H9 (cell line): ENCODE measurements around the gene NRXN3. TPM values are rescaled to one million over a fixed set of nuclear protein-coding genes. Genes with fewer than 3 reads are reported as not detected.

Experiments used
- DNase-seq: peaks from one replicate; pipeline ENCODE4 v3.0.0-alpha.2; 2017
- H2AFZ ChIP-seq: one replicate; pipeline ENCODE4 v1.6.1; 2013; ENCODE audit warnings: mild to moderate bottlenecking, low read length, control low read depth, moderate library complexity
- H2AK5ac ChIP-seq: 2 replicates; pipeline ENCODE4 v1.6.1; 2013; ENCODE audit warnings: low read length, control low read depth, mixed read lengths; ENCODE audit not compliant: insufficient read length
- H2BK120ac ChIP-seq: one replicate; pipeline ENCODE4 v1.6.1; 2013; ENCODE audit warnings: low read depth, mild to moderate bottlenecking, low read length, control low read depth, inconsistent platforms; ENCODE audit not compliant: poor library complexity, severe bottlenecking
- H2BK12ac ChIP-seq: 2 replicates; pipeline ENCODE4 v1.6.1; 2013; ENCODE audit warnings: low read length, control low read depth, mixed read lengths, low read depth; ENCODE audit not compliant: insufficient read length
- H2BK15ac ChIP-seq: 2 replicates; pipeline ENCODE4 v1.6.1; 2013; ENCODE audit warnings: low read depth, low read length, control low read depth
- H2BK20ac ChIP-seq: one replicate; pipeline ENCODE4 v1.6.1; 2013; ENCODE audit warnings: low read depth, mild to moderate bottlenecking, low read length, control low read depth, inconsistent platforms; ENCODE audit not compliant: poor library complexity, severe bottlenecking
- H2BK5ac ChIP-seq: 2 replicates; pipeline ENCODE4 v1.6.1; 2013; ENCODE audit warnings: low read length, control low read depth, mixed read lengths; ENCODE audit not compliant: insufficient read length
- H3K14ac ChIP-seq: 2 replicates; pipeline ENCODE4 v1.6.1; 2013; ENCODE audit warnings: low read length, control low read depth; ENCODE audit not compliant: insufficient read depth
- H3K18ac ChIP-seq: 2 replicates; pipeline ENCODE4 v1.6.1; 2013; ENCODE audit warnings: low read depth, mild to moderate bottlenecking, mixed read lengths, low read length, control low read depth; ENCODE audit not compliant: insufficient read length
- H3K23ac ChIP-seq: 2 replicates; pipeline ENCODE4 v1.6.1; 2013; ENCODE audit warnings: low read length, control low read depth, mixed read lengths, low read depth; ENCODE audit not compliant: insufficient read length
- H3K23me2 ChIP-seq: 2 replicates; pipeline ENCODE4 v1.6.1; 2013; ENCODE audit warnings: low read depth, mild to moderate bottlenecking, mixed read lengths, low read length, control low read depth; ENCODE audit not compliant: insufficient read length, poor library complexity, severe bottlenecking
- H3K27ac ChIP-seq: 2 replicates; pipeline ENCODE4 v1.5.1; 2013; ENCODE audit warnings: low read length, control low read depth, mixed read lengths, low read depth; ENCODE audit not compliant: insufficient read length
- H3K27me3 ChIP-seq: 2 replicates; pipeline ENCODE4 v1.6.1; 2013; ENCODE audit warnings: low read length, control low read depth, inconsistent platforms; ENCODE audit not compliant: insufficient read depth
- H3K4ac ChIP-seq: 2 replicates; pipeline ENCODE4 v1.6.1; 2013; ENCODE audit warnings: low read depth, mild to moderate bottlenecking, control low read depth, inconsistent platforms, low read length, moderate library complexity
- H3K4me1 ChIP-seq: 2 replicates; pipeline ENCODE4 v1.6.1; 2013; ENCODE audit warnings: low read length, control low read depth, inconsistent platforms; ENCODE audit not compliant: insufficient read depth
- H3K4me2 ChIP-seq: 2 replicates; pipeline ENCODE4 v1.6.1; 2013; ENCODE audit warnings: low read length, control low read depth, mixed read lengths; ENCODE audit not compliant: insufficient read length, insufficient read depth
- H3K56ac ChIP-seq: 2 replicates; pipeline ENCODE4 v1.6.1; 2013; ENCODE audit warnings: low read depth, mild to moderate bottlenecking, mixed read lengths, low read length, control low read depth; ENCODE audit not compliant: insufficient read length
- H3K79me1 ChIP-seq: 2 replicates; pipeline ENCODE4 v1.6.1; 2013; ENCODE audit warnings: low read depth, mild to moderate bottlenecking, moderate library complexity, low read length, control low read depth, inconsistent platforms; ENCODE audit not compliant: insufficient read depth, poor library complexity, severe bottlenecking
- H3K79me2 ChIP-seq: 2 replicates; pipeline ENCODE4 v1.6.1; 2013; ENCODE audit warnings: low read length, control low read depth, inconsistent platforms; ENCODE audit not compliant: insufficient read depth
- H3K9ac ChIP-seq: 2 replicates; pipeline ENCODE4 v1.6.1; 2013; ENCODE audit warnings: low read length, control low read depth, mixed read lengths; ENCODE audit not compliant: insufficient read length; ENCODE audit errors: extremely low read depth
- H3K9me3 ChIP-seq: one replicate; pipeline ENCODE4 v1.6.1; 2013; ENCODE audit warnings: low read depth, low read length, inconsistent platforms; ENCODE audit not compliant: control insufficient read depth
- H3T11ph ChIP-seq: one replicate; pipeline ENCODE4 v1.6.1; 2013; ENCODE audit warnings: mild to moderate bottlenecking, low read length, control low read depth, inconsistent platforms
- H4K20me1 ChIP-seq: one replicate; pipeline ENCODE4 v1.6.1; 2013; ENCODE audit not compliant: control insufficient read depth, insufficient read length, insufficient read depth
- H4K5ac ChIP-seq: 2 replicates; pipeline ENCODE4 v1.6.1; 2013; ENCODE audit warnings: low read depth, mild to moderate bottlenecking, mixed read lengths, low read length, control low read depth; ENCODE audit not compliant: insufficient read length
- H4K8ac ChIP-seq: replicated peaks from 2 replicates; pipeline ENCODE4 v1.6.1; 2013; ENCODE audit warnings: low read length, control low read depth, mixed read lengths, low read depth; ENCODE audit not compliant: insufficient read length
- H4K91ac ChIP-seq: 2 replicates; pipeline ENCODE4 v1.6.1; 2013; ENCODE audit warnings: low read depth, mild to moderate bottlenecking, moderate library complexity, mixed read lengths, low read length, control low read depth; ENCODE audit not compliant: insufficient read length
- H3K27ac Mint-ChIP-seq, 3 experiments: 2 replicates in 2 of 3; 3 replicates in 1 of 3; pipeline ENCODE4 v1.8.0; 2020 to 2021; ENCODE audit warnings: mixed read lengths in 3 of 3, mild to moderate bottlenecking in 1 of 3, moderate library complexity in 1 of 3
- H3K27me3 Mint-ChIP-seq: 2 replicates; pipeline ENCODE4 v1.8.0; 2021; ENCODE audit warnings: low read depth, mild to moderate bottlenecking, moderate library complexity, mixed read lengths
- H3K36me3 Mint-ChIP-seq, 3 experiments: 2 replicates in 2 of 3; 3 replicates in 1 of 3; pipeline ENCODE4 v1.8.0; 2020 to 2021; ENCODE audit warnings: low read depth in 3 of 3, mixed read lengths in 3 of 3; ENCODE audit not compliant: insufficient read depth in 1 of 3
- H3K4me1 Mint-ChIP-seq, 2 experiments: 2 replicates each; pipeline ENCODE4 v1.8.0; 2020; ENCODE audit warnings: mixed read lengths in 2 of 2
- H3K4me3 Mint-ChIP-seq, 2 experiments: 2 replicates in 1 of 2; 3 replicates in 1 of 2; pipeline ENCODE4 v1.8.0; 2020 to 2021; ENCODE audit warnings: mild to moderate bottlenecking in 2 of 2, mixed read lengths in 2 of 2, moderate library complexity in 1 of 2
- H3K9me3 Mint-ChIP-seq, 2 experiments: 2 replicates in 1 of 2; 3 replicates in 1 of 2; pipeline ENCODE4 v1.8.0; 2020; ENCODE audit warnings: mild to moderate bottlenecking in 2 of 2, mixed read lengths in 2 of 2, moderate library complexity in 1 of 2
- WGBS: extraction: QIAGEN DNeasy Blood & Tissue Kit; methylation state at CpG from one replicate; pipeline ENCODE4 v1.1.7; 2013; ENCODE audit warnings: missing lambda C conversion rate, low lambda C conversion rate, mixed read lengths; ENCODE audit not compliant: insufficient read length; ENCODE audit errors: extremely low coverage; 5-methylcytosine and 5-hydroxymethylcytosine counted together
- total RNA-seq: library from RNA; stranded (reverse); gene quantifications from 2 replicates; pipeline ENCODE4 v1.2.1, GENCODE V29; 2021
- TF ChIP-seq, protein P1 (sequence below): fragments of 200-600 bp; sonication (generic); conservative IDR thresholded peaks from 3 replicates; pipeline ENCODE4 v1.8.0; 2021; ENCODE audit warnings: antibody characterized with exemption, mild to moderate bottlenecking

Gene NRXN3
- total RNA-seq, 1 experiment from 2014 or later: 1.8 TPM

DNA sequence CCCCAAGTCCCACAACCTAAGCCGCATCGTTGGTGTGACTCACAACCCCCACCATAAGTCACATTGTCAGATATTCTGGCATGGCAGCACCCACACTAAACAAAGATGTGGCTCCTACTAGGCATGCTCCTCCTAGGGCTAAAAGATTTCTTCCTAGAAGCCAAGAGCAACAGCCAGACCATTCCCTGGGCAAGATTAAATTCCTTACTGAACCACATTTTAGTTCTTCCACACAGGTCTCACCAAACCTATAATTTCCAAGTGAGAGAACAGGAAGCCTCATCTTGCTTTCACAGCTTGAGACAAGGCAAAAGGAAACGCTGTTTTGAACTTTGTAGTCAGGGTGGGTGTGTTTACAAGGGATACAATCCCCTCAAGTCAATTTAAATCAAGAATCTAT is 1408.3 kb downstream of the NRXN3 start:
- Mint-ChIP-seq H3K4me1 (peaks cover 24 to 31% of the 10 kb centered on the region in 2 experiments), H3K4me3 (no peak overlapping the region), H3K9me3 (no peaks in the 10 kb centered on the region), H3K27ac (no peak overlapping the region), H3K36me3 (no peaks in the 10 kb centered on the region), H3K27me3 (no peaks in the 10 kb centered on the region; the same call in 1 of the 2 replicates)
- Histone ChIP-seq H3K4me1 (no peaks in the 10 kb centered on the region), H3K14ac (no peak overlapping the region), H4K91ac (no peak overlapping the region), H2BK20ac (no peak overlapping the region), H3K4ac (no peak overlapping the region), H3K79me2 (no peaks in the 10 kb centered on the region), H3K79me1 (no peaks in the 10 kb centered on the region), H3K27me3 (no peaks in the 10 kb centered on the region), H2BK5ac (no peak overlapping the region), H4K5ac (no peak overlapping the region), H3K9me3 (no peaks in the 10 kb centered on the region), H2BK15ac (no peak overlapping the region), H3K23me2 (no peaks in the 10 kb centered on the region), H4K20me1 (no peaks in the 10 kb centered on the region), H3K18ac (no peak overlapping the region), H3K27ac (no peak overlapping the region), H2BK120ac (no peak overlapping the region), H3K56ac (no peak overlapping the region), H3K23ac (no peak overlapping the region), H3T11ph (no peak overlapping the region), H3K9ac (no peak overlapping the region), H2AK5ac (no peak overlapping the region), H4K8ac (no peak overlapping the region), H3K4me2 (no peak overlapping the region), H2AFZ (no peak overlapping the region), H2BK12ac (no peak overlapping the region)
- TF ChIP-seq, protein P1, sequence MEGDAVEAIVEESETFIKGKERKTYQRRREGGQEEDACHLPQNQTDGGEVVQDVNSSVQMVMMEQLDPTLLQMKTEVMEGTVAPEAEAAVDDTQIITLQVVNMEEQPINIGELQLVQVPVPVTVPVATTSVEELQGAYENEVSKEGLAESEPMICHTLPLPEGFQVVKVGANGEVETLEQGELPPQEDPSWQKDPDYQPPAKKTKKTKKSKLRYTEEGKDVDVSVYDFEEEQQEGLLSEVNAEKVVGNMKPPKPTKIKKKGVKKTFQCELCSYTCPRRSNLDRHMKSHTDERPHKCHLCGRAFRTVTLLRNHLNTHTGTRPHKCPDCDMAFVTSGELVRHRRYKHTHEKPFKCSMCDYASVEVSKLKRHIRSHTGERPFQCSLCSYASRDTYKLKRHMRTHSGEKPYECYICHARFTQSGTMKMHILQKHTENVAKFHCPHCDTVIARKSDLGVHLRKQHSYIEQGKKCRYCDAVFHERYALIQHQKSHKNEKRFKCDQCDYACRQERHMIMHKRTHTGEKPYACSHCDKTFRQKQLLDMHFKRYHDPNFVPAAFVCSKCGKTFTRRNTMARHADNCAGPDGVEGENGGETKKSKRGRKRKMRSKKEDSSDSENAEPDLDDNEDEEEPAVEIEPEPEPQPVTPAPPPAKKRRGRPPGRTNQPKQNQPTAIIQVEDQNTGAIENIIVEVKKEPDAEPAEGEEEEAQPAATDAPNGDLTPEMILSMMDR: no peak
- no CpG with 5 or more reads among the region's 3 CpGs for WGBS
- no peak for DNase-seq
